ENCODE measurements around the gene KCND1. TPM values are rescaled to one million over a fixed set of nuclear protein-coding genes. Genes with fewer than 3 reads are reported as not detected.
"Not testable (repeated sequence)": the region's sequence is repeated elsewhere in the genome, so short reads cannot be mapped to it uniquely, and the experiment has no call there.

The KCND1 gene
- total RNA-seq, 1 donor from 2014 or later: 0.52 TPM

GRCh38 chrX:48997865-48998264 lies 26.2 kb upstream of the KCND1 start:
- Histone ChIP-seq H3K27ac (ENCODE audit: low read depth, low read length) (no peak overlapping the region), H3K9ac (ENCODE audit: low read depth in 1 of 3, low read length in 3 of 3) (no peak overlapping the region), H3K9me3 (ENCODE audit: control insufficient read depth in 3 of 3, low read length in 3 of 3) (no peaks in the 10 kb centered on the region), H3K36me3 (ENCODE audit: control insufficient read depth in 3 of 3, insufficient read depth in 3 of 3, low read length in 3 of 3) (peaks cover 2 to 25% (median 20%) of the 10 kb centered on the region in 3 donors), H3K4me3 (ENCODE audit: low read length in 3 of 3) (no peak overlapping the region), H3K4me1 (ENCODE audit: control insufficient read depth in 3 of 3, insufficient read depth in 3 of 3, low read length in 3 of 3) (peaks cover 2 to 4% (median 3%) of the 10 kb centered on the region in 3 donors), H3K27me3 (ENCODE audit: control insufficient read depth in 3 of 3, insufficient read depth in 3 of 3, low read length in 3 of 3) (peaks cover 0 to 3% (median 0%) of the 10 kb centered on the region in 3 donors)

DNA sequence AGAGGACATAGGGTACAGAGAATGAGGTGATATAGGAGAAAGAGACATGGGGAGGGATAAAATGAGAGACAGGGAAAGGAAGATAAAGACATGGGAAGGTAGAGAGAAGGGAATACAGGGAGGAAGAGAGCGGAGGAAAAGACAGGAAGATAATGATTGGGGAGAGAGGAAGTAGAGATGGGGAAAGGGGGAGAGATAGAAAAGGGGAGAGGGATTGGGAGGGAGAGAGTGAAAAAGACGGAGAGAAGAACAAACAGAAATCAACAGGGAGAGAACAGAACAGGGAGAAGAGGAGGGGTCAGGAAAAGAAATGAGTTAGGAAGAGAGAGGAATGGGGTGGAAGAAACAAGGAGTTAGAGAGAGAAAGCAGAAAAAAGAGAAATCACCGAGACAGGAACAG lies 25.8 kb upstream of the KCND1 start:
- H3K27ac ChIP-seq (ENCODE audit: low read depth, low read length): no peak overlapping the region
- H3K27me3 ChIP-seq (ENCODE audit: control insufficient read depth in 3 of 3, insufficient read depth in 3 of 3, low read length in 3 of 3): peaks cover 0 to 3% (median 0%) of the 10 kb centered on the region in 3 donors
- peaks cover 2 to 26% (median 20%) of the 10 kb centered on the region in 3 donors for H3K36me3 ChIP-seq (ENCODE audit: control insufficient read depth in 3 of 3, insufficient read depth in 3 of 3, low read length in 3 of 3)
- H3K9ac ChIP-seq (ENCODE audit: low read depth in 1 of 3, low read length in 3 of 3): no peak overlapping the region
- H3K4me3 ChIP-seq (ENCODE audit: low read length in 3 of 3): no peak overlapping the region
- peaks cover 2 to 4% (median 3%) of the 10 kb centered on the region in 3 donors for H3K4me1 ChIP-seq (ENCODE audit: control insufficient read depth in 3 of 3, insufficient read depth in 3 of 3, low read length in 3 of 3)
- no peaks in the 10 kb centered on the region for H3K9me3 ChIP-seq (ENCODE audit: control insufficient read depth in 3 of 3, low read length in 3 of 3)

GRCh38 chrX:48996969-48997368 lies 25.3 kb upstream of the KCND1 start:
- Histone ChIP-seq H3K4me3 (ENCODE audit: low read length in 3 of 3) (no peak overlapping the region), H3K27ac (ENCODE audit: low read depth, low read length) (no peak overlapping the region), H3K4me1 (ENCODE audit: control insufficient read depth in 3 of 3, insufficient read depth in 3 of 3, low read length in 3 of 3) (peaks cover 2 to 4% (median 3%) of the 10 kb centered on the region in 3 donors), H3K27me3 (ENCODE audit: control insufficient read depth in 3 of 3, insufficient read depth in 3 of 3, low read length in 3 of 3) (peaks cover 0 to 3% (median 0%) of the 10 kb centered on the region in 3 donors), H3K9me3 (ENCODE audit: control insufficient read depth in 3 of 3, low read length in 3 of 3) (no peaks in the 10 kb centered on the region), H3K36me3 (ENCODE audit: control insufficient read depth in 3 of 3, insufficient read depth in 3 of 3, low read length in 3 of 3) (peaks cover 2 to 30% (median 20%) of the 10 kb centered on the region in 3 donors), H3K9ac (ENCODE audit: low read depth in 1 of 3, low read length in 3 of 3) (no peak overlapping the region)

- Histone ChIP-seq H3K9ac (ENCODE audit: low read depth in 1 of 3, low read length in 3 of 3) (no peak overlapping the region), H3K36me3 (ENCODE audit: control insufficient read depth in 3 of 3, insufficient read depth in 3 of 3, low read length in 3 of 3) (peaks cover 11 to 39% (median 13%) of the 10 kb centered on the region in 3 donors), H3K4me1 (ENCODE audit: control insufficient read depth in 3 of 3, insufficient read depth in 3 of 3, low read length in 3 of 3) (no peaks in the 10 kb centered on the region), H3K9me3 (ENCODE audit: control insufficient read depth in 3 of 3, low read length in 3 of 3) (no peaks in the 10 kb centered on the region), H3K4me3 (ENCODE audit: low read length in 3 of 3) (no peak overlapping the region), H3K27ac (ENCODE audit: low read depth, low read length) (no peak overlapping the region), H3K27me3 (ENCODE audit: control insufficient read depth in 3 of 3, insufficient read depth in 3 of 3, low read length in 3 of 3) (peaks cover 0 to 3% (median 0%) of the 10 kb centered on the region in 3 donors)
Observed at GRCh38 chrX:48992341-48992740, 20.7 kb upstream of the KCND1 start.

GRCh38 chrX:48989483-48989882 lies 17.8 kb upstream of the KCND1 start:
- no peak overlapping the region for H3K27ac ChIP-seq (ENCODE audit: low read depth, low read length)
- H3K9me3 ChIP-seq (ENCODE audit: control insufficient read depth in 3 of 3, low read length in 3 of 3): no peaks in the 10 kb centered on the region
- peaks cover 0 to 40% (median 16%) of the 10 kb centered on the region in 3 donors for H3K36me3 ChIP-seq (ENCODE audit: control insufficient read depth in 3 of 3, insufficient read depth in 3 of 3, low read length in 3 of 3)

GRCh38 chrX:48983896-48984295 lies 12.3 kb upstream of the KCND1 start:
- no peaks in the 10 kb centered on the region for H3K4me1 ChIP-seq (ENCODE audit: control insufficient read depth in 3 of 3, insufficient read depth in 3 of 3, low read length in 3 of 3)
- no peak overlapping the region for H3K9ac ChIP-seq (ENCODE audit: low read depth in 1 of 3, low read length in 3 of 3)
- H3K36me3 ChIP-seq (ENCODE audit: control insufficient read depth in 3 of 3, insufficient read depth in 3 of 3, low read length in 3 of 3): peaks cover 19 to 46% (median 32%) of the 10 kb centered on the region in 3 donors
- H3K9me3 ChIP-seq (ENCODE audit: control insufficient read depth in 3 of 3, low read length in 3 of 3): no peaks in the 10 kb centered on the region
- H3K27me3 ChIP-seq (ENCODE audit: control insufficient read depth in 3 of 3, insufficient read depth in 3 of 3, low read length in 3 of 3): no peaks in the 10 kb centered on the region
- no peak overlapping the region for H3K4me3 ChIP-seq (ENCODE audit: low read length in 3 of 3)
- no peak overlapping the region for H3K27ac ChIP-seq (ENCODE audit: low read depth, low read length)

More at GRCh38 chrX:48989483-48989882, 17.8 kb upstream of the KCND1 start:
- H3K9ac ChIP-seq (ENCODE audit: low read depth in 1 of 3, low read length in 3 of 3): no peak overlapping the region
- H3K27me3 ChIP-seq (ENCODE audit: control insufficient read depth in 3 of 3, insufficient read depth in 3 of 3, low read length in 3 of 3): no peaks in the 10 kb centered on the region
- no peaks in the 10 kb centered on the region for H3K4me1 ChIP-seq (ENCODE audit: control insufficient read depth in 3 of 3, insufficient read depth in 3 of 3, low read length in 3 of 3)
- H3K4me3 ChIP-seq (ENCODE audit: low read length in 3 of 3): no peak overlapping the region

DNA sequence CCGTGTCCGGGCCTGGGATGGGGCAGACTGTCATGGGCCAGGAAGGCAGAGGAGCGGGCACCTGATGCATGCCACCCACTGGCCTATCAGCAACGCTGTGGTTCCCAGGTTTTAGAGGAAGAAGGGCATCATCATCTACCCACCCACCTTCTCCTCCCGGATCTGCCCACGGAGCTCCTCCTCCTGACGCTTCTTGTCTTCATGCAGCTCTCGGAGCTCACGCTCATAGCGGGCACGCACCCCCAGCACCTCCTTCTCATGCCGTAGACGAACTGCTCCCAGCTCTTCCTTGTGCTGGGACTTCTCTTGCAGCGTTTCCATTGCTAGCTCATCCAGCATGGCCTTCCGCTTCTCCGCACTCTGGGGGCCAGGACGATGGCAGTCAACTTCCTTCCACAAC lies 11.4 kb upstream of the KCND1 start:
- Histone ChIP-seq H3K4me1 (ENCODE audit: control insufficient read depth in 3 of 3, insufficient read depth in 3 of 3, low read length in 3 of 3) (no peaks in the 10 kb centered on the region), H3K27ac (ENCODE audit: low read depth, low read length) (no peak overlapping the region), H3K4me3 (ENCODE audit: low read length in 3 of 3) (no peak overlapping the region), H3K36me3 (ENCODE audit: control insufficient read depth in 3 of 3, insufficient read depth in 3 of 3, low read length in 3 of 3) (peaks cover 19 to 43% (median 32%) of the 10 kb centered on the region in 3 donors), H3K27me3 (ENCODE audit: control insufficient read depth in 3 of 3, insufficient read depth in 3 of 3, low read length in 3 of 3) (no peaks in the 10 kb centered on the region), H3K9ac (ENCODE audit: low read depth in 1 of 3, low read length in 3 of 3) (no peak overlapping the region), H3K9me3 (ENCODE audit: control insufficient read depth in 3 of 3, low read length in 3 of 3) (no peaks in the 10 kb centered on the region)

- H3K27ac ChIP-seq (ENCODE audit: low read depth, low read length): no peak overlapping the region
- peaks cover 22 to 39% (median 32%) of the 10 kb centered on the region in 3 donors for H3K36me3 ChIP-seq (ENCODE audit: control insufficient read depth in 3 of 3, insufficient read depth in 3 of 3, low read length in 3 of 3)
Observed at GRCh38 chrX:48981178-48981577, 9.5 kb upstream of the KCND1 start.

GRCh38 chrX:48980341-48980740 lies 8.7 kb upstream of the KCND1 start:
- H3K9ac ChIP-seq (ENCODE audit: low read depth in 1 of 3, low read length in 3 of 3); H3K4me3 ChIP-seq (ENCODE audit: low read length in 3 of 3); H3K4me1 ChIP-seq (ENCODE audit: control insufficient read depth in 3 of 3, insufficient read depth in 3 of 3, low read length in 3 of 3); H3K27me3 ChIP-seq (ENCODE audit: control insufficient read depth in 3 of 3, insufficient read depth in 3 of 3, low read length in 3 of 3); H3K9me3 ChIP-seq (ENCODE audit: control insufficient read depth in 3 of 3, low read length in 3 of 3); H3K27ac ChIP-seq (ENCODE audit: low read depth, low read length): not testable (repeated sequence)
- peaks cover 31 to 43% (median 34%) of the 10 kb centered on the region in 3 donors for H3K36me3 ChIP-seq (ENCODE audit: control insufficient read depth in 3 of 3, insufficient read depth in 3 of 3, low read length in 3 of 3)

More at GRCh38 chrX:48981178-48981577, 9.5 kb upstream of the KCND1 start:
- Histone ChIP-seq H3K27me3 (ENCODE audit: control insufficient read depth in 3 of 3, insufficient read depth in 3 of 3, low read length in 3 of 3) (no peaks in the 10 kb centered on the region), H3K9me3 (ENCODE audit: control insufficient read depth in 3 of 3, low read length in 3 of 3) (no peaks in the 10 kb centered on the region), H3K4me1 (ENCODE audit: control insufficient read depth in 3 of 3, insufficient read depth in 3 of 3, low read length in 3 of 3) (no peaks in the 10 kb centered on the region), H3K9ac (ENCODE audit: low read depth in 1 of 3, low read length in 3 of 3) (no peak overlapping the region), H3K4me3 (ENCODE audit: low read length in 3 of 3) (no peak overlapping the region)

DNA sequence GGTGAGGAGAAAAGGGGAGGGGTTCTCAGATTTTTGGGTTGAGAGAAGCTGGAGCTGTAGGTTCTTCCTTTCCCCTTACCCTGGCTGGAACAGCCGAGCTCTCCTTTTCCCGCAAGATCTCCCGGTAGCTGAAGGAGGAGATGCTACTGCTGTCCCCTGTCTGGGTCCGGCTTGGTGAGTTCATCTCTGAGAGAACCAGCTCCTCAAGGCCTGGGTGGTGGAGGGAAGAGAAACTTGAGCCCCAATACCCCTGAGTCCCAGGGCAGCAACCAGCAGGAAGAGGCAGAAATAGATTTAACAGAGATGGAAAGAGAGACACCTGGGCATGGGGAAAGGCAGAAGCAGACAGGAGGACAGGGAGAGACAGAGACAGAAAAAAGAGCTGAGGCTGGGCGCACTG lies 6.6 kb upstream of the KCND1 start:
- no peaks in the 10 kb centered on the region for H3K27me3 ChIP-seq (ENCODE audit: control insufficient read depth in 3 of 3, insufficient read depth in 3 of 3, low read length in 3 of 3)
- H3K9me3 ChIP-seq (ENCODE audit: control insufficient read depth in 3 of 3, low read length in 3 of 3): no peaks in the 10 kb centered on the region
- no peaks in the 10 kb centered on the region for H3K4me1 ChIP-seq (ENCODE audit: control insufficient read depth in 3 of 3, insufficient read depth in 3 of 3, low read length in 3 of 3)
- H3K36me3 ChIP-seq (ENCODE audit: control insufficient read depth in 3 of 3, insufficient read depth in 3 of 3, low read length in 3 of 3): peaks cover 27 to 39% (median 30%) of the 10 kb centered on the region in 3 donors
- H3K4me3 ChIP-seq (ENCODE audit: low read length in 3 of 3): no peak overlapping the region
- H3K27ac ChIP-seq (ENCODE audit: low read depth, low read length): no peak overlapping the region
- H3K9ac ChIP-seq (ENCODE audit: low read depth in 1 of 3, low read length in 3 of 3): no peak overlapping the region
